NCI-H1930 (cell line): ENCODE data around the gene OR4K13.

ENCODE experiments used
- DNase-seq, 2 experiments: peaks; one replicate each; lab custom pipeline; 2025; lab: John Stamatoyannopoulos, UW

OR4K13 gene, protein sequence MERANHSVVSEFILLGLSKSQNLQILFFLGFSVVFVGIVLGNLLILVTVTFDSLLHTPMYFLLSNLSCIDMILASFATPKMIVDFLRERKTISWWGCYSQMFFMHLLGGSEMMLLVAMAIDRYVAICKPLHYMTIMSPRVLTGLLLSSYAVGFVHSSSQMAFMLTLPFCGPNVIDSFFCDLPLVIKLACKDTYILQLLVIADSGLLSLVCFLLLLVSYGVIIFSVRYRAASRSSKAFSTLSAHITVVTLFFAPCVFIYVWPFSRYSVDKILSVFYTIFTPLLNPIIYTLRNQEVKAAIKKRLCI

GRCh38 chr14:20035938-20036337 is at the start of gene OR4K13:
TSS of gene OR4K13 (minus strand) at chr14:20036038. CDS start at chr14:20034758, 1,280 bp downstream.
- DNase-seq: no peak

DNA sequence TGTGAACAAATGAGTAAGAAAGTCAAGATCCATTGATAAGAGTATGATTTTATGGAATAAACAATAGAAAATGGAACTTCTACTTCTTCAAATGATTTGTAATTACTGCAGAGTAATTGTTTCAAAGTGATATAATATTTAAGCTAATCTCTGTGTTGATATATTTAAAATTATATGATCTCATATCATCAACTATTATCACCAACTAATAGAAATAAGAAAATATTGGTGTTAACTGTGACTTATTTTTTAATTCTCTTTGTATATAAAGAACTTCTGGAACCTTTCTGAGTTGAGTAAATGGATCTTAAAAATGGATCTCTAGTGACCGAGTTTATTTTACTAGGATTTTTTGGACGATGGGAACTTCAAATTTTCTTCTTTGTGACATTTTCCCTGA is 23.9 kb upstream of the OR4K13 start, which contains the start of gene OR4L1:
OR4L1 (plus strand) TSS at position 301 of the 400 bp plus-strand sequence; CDS start at position 301, 0 bp downstream.
- no peak for DNase-seq

- no peak for DNase-seq
Observed at GRCh38 chr14:20048202-20048601, 12.4 kb upstream of the OR4K13 start.

DNA sequence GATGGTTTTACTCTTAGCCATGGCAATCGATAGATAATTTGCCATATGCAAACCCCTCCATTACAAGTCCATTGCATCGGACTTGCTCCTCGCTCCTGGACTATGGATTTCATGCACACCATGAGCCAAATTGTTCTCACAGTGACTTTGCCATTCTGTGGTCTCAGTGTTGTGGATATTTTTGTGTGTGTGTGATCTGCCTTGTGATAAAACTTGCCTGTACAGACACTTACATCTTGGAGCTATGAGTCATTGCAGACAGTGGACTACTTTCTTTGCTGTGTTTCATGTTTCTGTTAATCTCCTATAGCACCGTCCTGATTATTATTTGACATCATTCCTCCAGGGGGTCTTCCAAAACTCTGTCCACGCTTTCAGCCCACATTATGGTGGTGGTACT is 8.4 kb upstream of the OR4K13 start:
- no peak for DNase-seq

- no peak for DNase-seq
Observed at GRCh38 chr14:20035449-20035848, 389 bp downstream of the OR4K13 start.

DNA sequence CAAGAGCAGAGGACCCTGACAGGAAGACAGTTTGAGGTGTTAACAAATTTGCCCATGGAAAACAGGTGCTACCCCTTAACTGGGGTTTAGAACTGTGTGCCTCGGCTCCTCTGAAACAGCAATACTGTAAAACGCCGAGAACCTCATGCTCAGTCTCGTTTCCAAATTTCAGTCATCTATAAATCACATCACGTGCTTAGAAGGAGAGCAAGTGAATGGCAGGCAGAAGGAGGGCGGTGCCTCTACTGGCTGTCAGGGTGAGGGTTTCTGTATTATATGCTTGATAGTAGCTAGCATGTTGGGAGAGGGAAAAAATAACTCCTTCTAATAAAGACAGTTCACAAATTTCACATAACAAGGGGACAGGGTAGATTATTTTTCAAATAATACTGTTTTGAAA is 4.8 kb downstream of the OR4K13 start:
- DNase-seq: no peak

- DNase-seq: no peak
Observed at GRCh38 chr14:20019257-20019865, 16.5 kb downstream of the OR4K13 start, which contains the start of gene OR4K14. TSS of gene OR4K14 (minus strand) at chr14:20019307. CDS start at chr14:20015193, 4,114 bp downstream.

- no peak for DNase-seq
Observed at GRCh38 chr14:20008156-20008555, 27.7 kb downstream of the OR4K13 start.

DNA sequence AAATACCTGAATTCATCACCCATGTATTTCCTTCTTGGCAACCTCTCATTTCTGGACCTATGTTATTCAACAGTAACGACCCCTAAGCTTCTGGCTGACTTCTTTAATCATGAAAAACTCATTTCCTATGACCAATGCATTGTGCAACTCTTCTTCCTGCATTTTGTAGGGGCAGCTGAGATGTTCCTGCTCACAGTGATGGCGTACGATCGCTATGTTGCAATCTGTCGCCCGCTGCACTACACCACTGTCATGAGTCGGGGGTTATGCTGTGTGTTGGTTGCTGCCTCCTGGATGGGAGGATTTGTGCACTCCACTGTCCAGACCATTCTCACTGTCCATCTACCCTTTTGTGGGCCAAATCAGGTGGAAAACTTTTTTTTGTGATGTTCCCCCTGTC is 33.5 kb downstream of the OR4K13 start:
- DNase-seq: no peak

GRCh38 chr14:20001863-20002262 is 34.0 kb downstream of the OR4K13 start, which contains the start of gene OR4Q2:
TSS of gene OR4Q2 (plus strand) at chr14:20002163.
- no peak for DNase-seq

DNA sequence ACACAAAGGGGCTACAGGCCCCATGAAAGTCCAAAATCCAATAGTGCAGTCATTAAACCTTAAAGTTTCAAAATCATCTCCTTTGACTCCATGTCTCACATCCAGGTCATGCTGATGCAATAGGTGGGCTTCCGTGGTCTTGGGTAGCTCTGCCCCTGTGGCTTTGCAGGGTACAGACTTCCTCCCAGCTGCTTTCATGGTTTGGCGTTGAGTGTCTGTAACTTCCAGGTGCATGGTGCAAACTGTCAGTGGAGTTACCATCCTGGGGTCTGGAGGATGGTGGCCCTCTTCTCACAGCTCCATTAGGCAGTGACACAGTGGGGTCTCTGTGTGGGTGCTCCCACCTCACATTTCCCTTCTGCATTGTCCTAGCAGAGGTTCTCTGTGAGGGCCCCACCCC is 42.4 kb downstream of the OR4K13 start:
- no peak for DNase-seq
